HCT116 (cell line): Measurements from ENCODE around the gene MON2. TPM values are rescaled to one million over a fixed set of nuclear protein-coding genes. Genes with fewer than 3 reads are reported as not detected.

Source experiments
- ATAC-seq: fragments of 200-7000 bp; cut with Tn5 transposase; 2 replicates; pipeline ENCODE4 v1.9.1; 2020; ENCODE audit warnings: mild to moderate bottlenecking, moderate library complexity
- BruUV-seq: library from RNA; stranded (reverse); fragments of 400-500 nt; replicated peaks from 2 replicates; lab custom pipeline; 2021; lab: Mats Ljungman, UMichigan
- CTCF ChIA-PET: fragments of 300-600 bp; sonication (Branson Sonifier 250); formaldehyde crosslinking; loops from one replicate; lab custom pipeline; 2021; ENCODE audit warnings: antibody characterized with exemption; lab: Charles Lee
- POLR2A ChIA-PET: fragments of 300-600, 350-600 bp; sonication (Branson Sonifier 250); formaldehyde crosslinking; loops from one replicate; lab custom pipeline; 2021; ENCODE audit warnings: antibody characterized with exemption; lab: Charles Lee
- RAD21 ChIA-PET, 2 experiments: fragments of 300-600 bp; sonication (Branson Sonifier 250); formaldehyde crosslinking; loops; one replicate each; lab custom pipeline; 2023; ENCODE audit warnings: low total read pairs in 2 of 2; ENCODE audit not compliant: uncharacterized antibody in 2 of 2, unreplicated experiment in 2 of 2, low non-redundant PET in 1 of 2; lab: Charles Lee
- DNase-seq: peaks from one replicate; pipeline ENCODE4 v3.0.0-alpha.2; 2010; ENCODE audit warnings: low read depth, low spot score
- H2AFZ ChIP-seq: fragments of 200-600 bp; shearing (Covaris generic), sonication (generic); 2 replicates; pipeline ENCODE4 v1.6.1; 2017; ENCODE audit warnings: low read depth, mixed run types, mixed read lengths, antibody characterized with exemption, low read length; ENCODE audit not compliant: poor library complexity, severe bottlenecking
- H3K27ac ChIP-seq: 2 replicates; pipeline ENCODE4 v1.5.1; 2012; ENCODE audit warnings: low read depth, low read length
- H3K27me3 ChIP-seq: fragments of 200-600 bp; sonication (generic); 2 replicates; pipeline ENCODE4 v1.6.1; 2016; ENCODE audit warnings: mixed run types, low read length, mixed read lengths; ENCODE audit not compliant: insufficient read depth
- H3K36me3 ChIP-seq, 2 experiments: fragments of 200-500 bp in 1 of 2; fragments of 200-600 bp in 1 of 2; sonication (Bioruptor generic) in 1 of 2; sonication (generic) in 1 of 2; 2 replicates each; pipeline versions ENCODE4 v1.5.1 to v1.6.1; 2014 to 2016; ENCODE audit warnings: low read length in 2 of 2, inconsistent platforms in 1 of 2, mixed read lengths in 1 of 2, mixed run types in 1 of 2; ENCODE audit not compliant: insufficient read depth in 2 of 2, control insufficient read depth in 1 of 2
- H3K4me1 ChIP-seq, 2 experiments: fragments of 200-600 bp in 1 of 2; sonication (generic) in 1 of 2; 2 replicates each; pipeline versions ENCODE4 v1.5.1 to v1.6.1; 2012 to 2017; ENCODE audit warnings: low read length in 2 of 2, inconsistent platforms in 1 of 2, mild to moderate bottlenecking in 1 of 2, mixed read lengths in 1 of 2, mixed run types in 1 of 2, moderate library complexity in 1 of 2; ENCODE audit not compliant: insufficient read depth in 2 of 2, control insufficient read depth in 1 of 2
- H3K4me2 ChIP-seq: fragments of 200-600 bp; sonication (generic); 2 replicates; pipeline ENCODE4 v1.6.1; 2017; ENCODE audit warnings: mixed run types, low read length, mixed read lengths
- H3K4me3 ChIP-seq, 2 experiments: fragments of 200-600 bp in 1 of 2; sonication (generic) in 1 of 2; replicated peaks in 1 of 2; 2 replicates each; pipeline ENCODE4 v1.5.1; 2011 to 2016; ENCODE audit warnings: low read length in 2 of 2, control low read depth in 1 of 2, low read depth in 1 of 2, mild to moderate bottlenecking in 1 of 2, mixed read lengths in 1 of 2, mixed run types in 1 of 2
- H3K79me2 ChIP-seq: fragments of 200-600 bp; sonication (generic); 2 replicates; pipeline ENCODE4 v1.6.1; 2017; ENCODE audit warnings: mild to moderate bottlenecking, mixed run types, low read length, moderate library complexity, mixed read lengths; ENCODE audit not compliant: insufficient read depth
- H3K9ac ChIP-seq: fragments of 200-600 bp; sonication (generic); 2 replicates; pipeline ENCODE4 v1.6.1; 2016; ENCODE audit warnings: low read length, mixed read lengths
- H3K9me2 ChIP-seq: fragments of 200-600 bp; sonication (generic), shearing (Covaris generic); 2 replicates; pipeline ENCODE4 v1.6.1; 2017; ENCODE audit warnings: mixed run types, mild to moderate bottlenecking, moderate library complexity; ENCODE audit not compliant: insufficient read depth
- H3K9me3 ChIP-seq, 2 experiments: fragments of 200-500 bp in 1 of 2; fragments of 200-600 bp in 1 of 2; sonication (Bioruptor generic) in 1 of 2; sonication (generic) in 1 of 2; 2 replicates each; pipeline ENCODE4 v1.6.1; 2014 to 2017; ENCODE audit warnings: low read length in 2 of 2, mixed read lengths in 2 of 2, inconsistent platforms in 1 of 2, low read depth in 1 of 2, mild to moderate bottlenecking in 1 of 2, mixed run types in 1 of 2, moderate library complexity in 1 of 2; ENCODE audit not compliant: control insufficient read depth in 1 of 2, insufficient read depth in 1 of 2
- H4K20me1 ChIP-seq: fragments of 200-600 bp; sonication (generic), shearing (Covaris generic); 2 replicates; pipeline ENCODE4 v1.6.1; 2017; ENCODE audit warnings: mixed run types, mild to moderate bottlenecking, moderate library complexity; ENCODE audit not compliant: insufficient read depth
- CEBPB ChIP-seq: IDR thresholded peaks from 2 replicates; pipeline ENCODE4 v1.6.1; 2012; ENCODE audit warnings: low read depth
- CTCF ChIP-seq, 3 experiments: fragments of 200-600 bp in 1 of 3; sonication (generic) in 1 of 3; IDR thresholded peaks in 2 of 3; conservative IDR thresholded peaks in 1 of 3; 2 replicates each; pipeline ENCODE4 v1.5.1; 2012 to 2017; ENCODE audit warnings: low read depth in 2 of 3, low read length in 2 of 3, antibody characterized with exemption in 1 of 3, borderline replicate concordance in 1 of 3, control low read depth in 1 of 3, mild to moderate bottlenecking in 1 of 3, mixed read lengths in 1 of 3, mixed run types in 1 of 3, moderate library complexity in 1 of 3; ENCODE audit not compliant: insufficient read depth in 1 of 3
- EZH2 ChIP-seq: fragments of 200-600 bp; sonication (generic); IDR thresholded peaks from 2 replicates; pipeline ENCODE4 v1.6.1; 2017; ENCODE audit warnings: antibody characterized with exemption, mixed run types
- MAX ChIP-seq: IDR thresholded peaks from 2 replicates; pipeline ENCODE4 v1.6.1; 2012
- POLR2A ChIP-seq: IDR thresholded peaks from 2 replicates; pipeline ENCODE4 v1.7.0; 2011; ENCODE audit warnings: borderline replicate concordance; ENCODE audit not compliant: insufficient read depth, insufficient read length; ENCODE audit errors: extremely low read depth
- POLR2AphosphoS5 ChIP-seq: IDR thresholded peaks from 2 replicates; pipeline ENCODE4 v1.6.1; 2011; ENCODE audit warnings: mild to moderate bottlenecking, low read depth, low read length, moderate library complexity
- REST ChIP-seq: IDR thresholded peaks from 2 replicates; pipeline ENCODE4 v1.6.1; 2012; ENCODE audit warnings: low read depth
- SIN3A ChIP-seq: IDR thresholded peaks from 2 replicates; pipeline ENCODE4 v1.6.1; 2012; ENCODE audit warnings: low read depth
- SP1 ChIP-seq: IDR thresholded peaks from 2 replicates; pipeline ENCODE4 v1.6.1; 2012; ENCODE audit warnings: low read depth
- TCF7L2 ChIP-seq: IDR thresholded peaks from 2 replicates; pipeline ENCODE4 v1.7.0; 2011; ENCODE audit warnings: borderline replicate concordance, inconsistent platforms; ENCODE audit not compliant: insufficient read depth, insufficient read length; ENCODE audit errors: extremely low read depth
- ZFX ChIP-seq: fragments of 450-650 bp; IDR thresholded peaks from 2 replicates; pipeline ENCODE4 v1.6.1; 2017
- ZNF274 ChIP-seq: fragments of 200-500 bp; sonication (Bioruptor generic); IDR thresholded peaks from 2 replicates; pipeline ENCODE4 v1.6.1; 2014; ENCODE audit warnings: mild to moderate bottlenecking, low read depth, low read length, inconsistent platforms
- intact Hi-C: fragments of 100-400 bp; cut with micrococcal nuclease; formaldehyde crosslinking; loops from 2 replicates; pipeline ENCODE4 v1.10.0; 2022
- total RNA-seq: library from RNA; stranded (reverse); gene quantifications from one replicate; pipeline ENCODE4 v1.2.1, GENCODE V29; 2021; ENCODE audit not compliant: unreplicated experiment

The MON2 gene
- total RNA-seq, 1 experiment from 2014 or later, result 30.7 TPM

- Histone ChIP-seq H3K9me2 (no peaks in the 10 kb centered on the region), H3K4me1 (no peaks in the 10 kb centered on the region), H2AFZ (no peak overlapping the region), H3K4me3 (no peak overlapping the region), H3K36me3 (no peaks in the 10 kb centered on the region), H3K27me3 (no peaks in the 10 kb centered on the region), H3K79me2 (no peaks in the 10 kb centered on the region), H3K27ac (no peak overlapping the region), H3K9me3 (no peaks in the 10 kb centered on the region), H4K20me1 (no peaks in the 10 kb centered on the region), H3K4me2 (no peak overlapping the region), H3K9ac (no peak overlapping the region)
- ChIA-PET POLR2A (no interaction called here), RAD21 (no interaction called here), CTCF (no interaction called here)
- no peak for DNase-seq
- BruUV-seq, result no TSS peak
- no peak for ATAC-seq
- TF ChIP-seq POLR2A (no peak), SP1 (no peak), TCF7L2 (no peak), POLR2AphosphoS5 (no peak), CTCF (IDR thresholded peaks at IDR 0.05 in 2 of 3, conservative IDR thresholded peaks at IDR 0.05 in 1 of 3; ENCODE audit: borderline replicate concordance in 1 of 3, insufficient read depth in 1 of 3, low read depth in 2 of 3, low read length in 2 of 3) (no peak)
- intact Hi-C loops, result no loop called here
These were observed 146.5 kb downstream of the MON2 start for GRCh38 chr12:62613081-62613480.

- H2AFZ ChIP-seq, result no peak overlapping the region
- no peaks in the 10 kb centered on the region for H3K9me2 ChIP-seq
- no peaks in the 10 kb centered on the region for H3K36me3 ChIP-seq
- no peaks in the 10 kb centered on the region for H4K20me1 ChIP-seq
- H3K4me3 ChIP-seq, result no peak overlapping the region
- H3K27ac ChIP-seq, result no peak overlapping the region
- H3K9me3 ChIP-seq, result no peaks in the 10 kb centered on the region
- BruUV-seq, result no TSS peak
- no peak overlapping the region for H3K9ac ChIP-seq
- RAD21 ChIA-PET, result no interaction called here
- CTCF ChIA-PET, result no interaction called here
- DNase-seq (no peak), ATAC-seq (no peak)
- intact Hi-C loops, result no loop called here
- H3K27me3 ChIP-seq, result no peaks in the 10 kb centered on the region
- no peaks in the 10 kb centered on the region for H3K4me1 ChIP-seq
- H3K4me2 ChIP-seq, result no peak overlapping the region
- POLR2A ChIA-PET, result interaction anchor here (0.7 kb wide), 1 partner anchor 15 kb away, joined by 3 read pairs; no protein-coding TSS in a partner anchor
- no peaks in the 10 kb centered on the region for H3K79me2 ChIP-seq
- TF ChIP-seq MAX, result no peak
- no peak for TF ChIP-seq ZFX
- no peak for TF ChIP-seq SIN3A
- TF ChIP-seq EZH2, result no peak
- TF ChIP-seq ZNF274, result no peak
- no peak for TF ChIP-seq CEBPB
- TF ChIP-seq CTCF (IDR thresholded peaks at IDR 0.05 in 2 of 3, conservative IDR thresholded peaks at IDR 0.05 in 1 of 3; ENCODE audit: borderline replicate concordance in 1 of 3, insufficient read depth in 1 of 3, low read depth in 2 of 3, low read length in 2 of 3), result no peak
- no peak for TF ChIP-seq REST
These were observed 151.7 kb downstream of the MON2 start for GRCh38 chr12:62618319-62618718.
